GM19467 (cell line): ENCODE results near the gene APOBR.
A peak's percentile ranks its signal among the peaks of the same experiment; 100 is the strongest.
"Not testable (repeated sequence)": the region's sequence is repeated elsewhere in the genome, so short reads cannot be mapped to it uniquely, and the experiment has no call there.

Source experiments
- ATAC-seq: cut with Tn5 transposase; IDR thresholded peaks from one replicate; pipeline ENCODE4 v1.9.1; 2021; ENCODE audit warnings: mild to moderate bottlenecking, moderate library complexity; ENCODE audit not compliant: unreplicated experiment

The APOBR gene, protein sequence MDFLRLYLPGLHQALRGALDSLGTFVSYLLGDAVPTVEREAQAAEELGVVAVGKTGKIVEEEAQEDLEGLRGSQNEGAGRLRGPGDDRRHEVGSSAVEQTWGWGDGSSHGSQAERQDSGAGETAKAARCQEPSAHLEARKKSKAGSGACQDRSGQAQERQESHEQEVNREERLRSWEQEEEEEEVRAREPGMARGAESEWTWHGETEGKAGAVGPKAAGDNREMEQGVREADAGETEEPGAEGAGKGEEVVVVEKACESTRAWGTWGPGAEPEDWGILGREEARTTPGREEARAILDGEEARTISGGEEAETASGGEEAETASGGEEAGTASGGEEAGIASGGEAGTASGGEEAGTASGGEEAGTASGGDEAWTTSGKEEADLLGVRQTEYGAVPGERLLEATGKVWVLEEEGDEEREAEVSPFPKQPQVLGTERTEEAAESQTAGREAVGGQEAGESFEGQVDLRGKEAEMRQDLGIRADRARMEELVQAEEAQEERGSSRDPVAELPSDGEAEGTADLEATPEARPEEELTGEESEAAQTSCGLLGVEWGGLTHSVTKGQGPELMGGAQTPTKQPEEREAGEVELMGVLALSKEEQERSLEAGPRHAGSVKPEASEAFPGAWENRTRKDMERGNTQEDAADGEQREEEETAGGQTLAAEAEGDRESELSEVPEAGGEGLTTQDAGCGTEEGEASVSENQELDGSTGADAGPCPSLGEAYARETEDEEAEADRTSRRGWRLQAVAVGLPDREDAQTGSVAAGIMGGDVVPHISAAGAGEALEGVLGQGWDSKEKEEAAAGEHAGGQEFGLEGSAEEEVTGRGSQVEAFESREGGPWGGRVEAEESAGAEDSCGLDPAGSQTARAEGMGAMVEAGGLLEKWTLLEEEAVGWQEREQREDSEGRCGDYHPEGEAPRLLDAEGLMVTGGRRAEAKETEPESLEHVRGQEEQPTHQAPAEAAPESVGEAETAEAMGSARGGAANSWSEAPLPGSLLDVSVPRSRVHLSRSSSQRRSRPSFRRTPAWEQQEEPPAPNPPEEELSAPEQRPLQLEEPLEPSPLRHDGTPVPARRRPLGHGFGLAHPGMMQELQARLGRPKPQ

DNA sequence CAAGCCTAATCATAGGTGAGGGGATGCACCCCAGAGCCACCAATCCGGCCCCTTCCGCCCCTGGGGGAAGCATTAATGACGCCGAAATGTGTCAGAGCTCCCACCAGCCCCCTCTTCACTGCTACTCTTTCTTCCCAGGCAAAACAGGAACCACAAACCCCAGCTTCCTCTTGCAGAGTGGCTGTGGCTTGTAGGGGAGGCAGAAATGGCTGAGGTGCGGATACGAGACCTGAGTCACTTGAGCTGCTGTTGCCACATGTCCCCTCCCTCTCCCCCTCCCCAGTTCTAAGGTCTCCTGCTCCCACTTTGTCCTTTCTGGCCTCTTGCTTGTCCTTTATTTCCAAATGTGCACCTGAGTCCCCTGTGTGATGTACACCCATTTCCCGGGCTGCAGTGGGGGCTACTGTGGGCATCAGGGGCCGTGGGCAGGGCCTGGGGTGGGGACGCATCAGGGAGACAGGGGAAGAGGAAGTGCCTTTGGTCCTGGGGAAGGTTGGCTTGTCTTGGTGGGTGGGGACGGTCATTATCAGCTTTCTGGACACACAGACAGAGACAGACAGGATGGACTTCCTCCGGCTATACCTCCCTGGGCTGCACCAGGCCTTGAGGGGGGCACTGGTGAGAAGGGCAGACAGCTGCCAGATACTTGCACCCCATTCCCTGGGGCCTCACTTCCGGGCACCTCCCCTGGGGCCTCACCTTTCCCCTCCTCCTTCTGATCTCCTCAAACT lies at the start of gene APOBR:
Gene APOBR, plus strand, starts transcription at position 523 of the 731 bp plus-strand sequence. Its CDS starts 39 bp downstream, at position 562.
- ATAC-seq = peak; percentile 42

DNA sequence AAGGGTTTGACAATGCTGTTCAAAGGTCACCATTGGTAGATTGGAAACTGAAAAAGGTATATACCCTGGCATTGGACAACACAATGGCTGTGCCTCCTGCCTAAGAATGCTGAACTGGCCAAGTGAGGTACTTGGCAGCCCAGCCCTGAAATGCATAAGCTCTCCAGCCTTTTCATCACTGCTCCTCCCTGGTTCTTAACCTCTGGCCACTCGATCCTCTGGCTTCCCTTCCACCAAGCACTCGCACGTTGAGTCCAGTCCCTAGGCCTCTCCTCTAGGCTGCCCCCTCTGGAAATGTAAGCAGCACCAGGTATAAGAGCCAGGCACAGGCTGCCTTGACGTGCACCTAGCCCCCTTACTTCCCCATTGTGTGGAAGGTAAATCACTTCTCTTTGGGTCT lies 48.1 kb upstream of the APOBR start:
- ATAC-seq = not testable (repeated sequence)

DNA sequence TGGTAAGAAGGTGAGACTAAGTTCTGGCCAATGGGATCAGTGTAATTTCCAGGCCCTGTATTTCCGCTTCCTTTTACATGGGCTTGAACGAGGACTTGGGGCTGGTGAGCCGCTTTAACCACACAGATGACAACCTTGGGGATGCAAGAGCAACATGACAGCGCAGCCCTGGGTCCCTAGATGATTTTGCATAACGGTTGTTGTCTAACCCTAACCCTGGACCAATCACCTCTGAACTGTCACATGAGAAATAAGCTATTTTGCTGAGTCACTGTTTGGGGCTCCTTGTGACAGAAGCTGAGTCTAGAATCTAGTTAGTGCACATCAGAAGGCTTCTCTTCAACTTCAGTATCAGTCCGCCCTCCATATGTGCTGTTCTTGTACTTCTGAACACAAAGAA lies 47.4 kb upstream of the APOBR start:
- ATAC-seq = not testable (repeated sequence)

DNA sequence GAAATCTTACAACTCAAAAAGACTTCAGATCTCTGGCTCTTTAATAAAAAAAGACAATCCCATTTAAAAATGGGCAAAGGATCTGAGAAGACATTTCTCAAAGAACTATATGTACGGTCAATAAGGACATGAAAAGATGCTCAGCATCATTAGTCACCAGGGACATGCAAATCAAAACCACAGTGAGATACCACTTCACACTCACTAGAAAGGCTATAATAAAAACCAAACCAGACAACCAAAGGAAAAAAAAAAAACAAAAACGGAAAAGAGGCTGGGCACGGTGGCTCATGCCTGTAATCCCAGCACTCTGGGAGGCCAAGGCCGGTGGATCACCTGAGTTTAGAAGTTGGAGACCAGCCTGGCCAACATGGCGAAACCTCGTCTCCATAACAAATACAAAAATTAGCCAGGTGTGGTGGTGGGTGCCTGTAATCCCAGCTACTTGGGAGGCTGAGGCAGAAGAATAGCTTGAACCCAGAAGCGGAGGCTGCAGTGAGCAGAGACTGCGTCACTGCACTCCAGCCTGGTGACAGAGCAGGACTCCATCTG lies 20.7 kb upstream of the APOBR start:
- no peak for ATAC-seq

DNA sequence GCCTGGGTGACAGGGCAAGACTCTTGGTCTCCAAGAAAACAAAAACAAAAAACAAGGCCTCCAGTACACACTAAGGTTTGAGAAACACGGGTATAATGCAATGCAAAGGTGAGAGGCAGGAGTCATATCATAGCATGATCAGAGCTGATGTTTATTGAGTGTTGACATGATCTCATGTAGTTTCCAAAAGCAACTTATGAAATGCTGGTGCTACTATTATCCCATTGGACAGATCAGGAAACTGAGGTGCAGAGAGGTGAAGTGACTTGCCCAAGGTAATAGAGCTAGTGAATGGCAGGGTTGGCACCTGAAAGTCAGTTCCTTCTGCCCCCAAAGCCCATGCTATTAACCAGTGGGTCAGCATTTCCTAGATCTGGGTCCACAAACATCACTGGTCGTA lies 19.2 kb upstream of the APOBR start:
- no peak for ATAC-seq

DNA sequence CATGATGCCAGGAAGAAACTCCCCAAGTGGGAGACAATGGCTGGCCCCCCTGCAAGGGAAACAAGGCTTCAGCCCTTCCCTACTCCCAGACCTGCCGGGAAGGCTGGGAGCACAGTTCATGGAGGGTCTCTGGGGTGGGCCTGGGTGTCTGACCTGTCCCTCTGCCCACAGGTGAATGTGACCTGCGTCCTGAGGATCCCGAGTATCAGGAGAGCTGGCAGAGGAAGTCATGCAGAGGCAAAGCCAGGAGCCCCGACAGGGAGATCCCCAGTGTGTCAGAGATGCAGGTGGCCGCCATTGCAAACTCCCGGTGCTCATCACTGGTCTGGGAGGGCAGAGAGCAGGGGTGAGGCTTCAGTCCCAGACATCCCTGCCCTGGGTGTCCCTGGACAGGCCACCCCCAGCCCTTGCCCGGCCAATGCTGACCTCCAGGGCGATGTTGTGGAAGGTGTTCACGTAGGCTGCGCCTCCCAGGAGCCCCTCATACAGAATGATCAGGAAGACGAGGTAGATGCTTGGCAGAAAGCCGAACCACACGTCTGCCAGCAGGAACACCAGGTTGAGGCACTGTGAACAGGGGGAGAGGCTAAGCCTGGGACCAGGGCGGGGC lies 17.0 kb upstream of the APOBR start:
- ATAC-seq = no peak

DNA sequence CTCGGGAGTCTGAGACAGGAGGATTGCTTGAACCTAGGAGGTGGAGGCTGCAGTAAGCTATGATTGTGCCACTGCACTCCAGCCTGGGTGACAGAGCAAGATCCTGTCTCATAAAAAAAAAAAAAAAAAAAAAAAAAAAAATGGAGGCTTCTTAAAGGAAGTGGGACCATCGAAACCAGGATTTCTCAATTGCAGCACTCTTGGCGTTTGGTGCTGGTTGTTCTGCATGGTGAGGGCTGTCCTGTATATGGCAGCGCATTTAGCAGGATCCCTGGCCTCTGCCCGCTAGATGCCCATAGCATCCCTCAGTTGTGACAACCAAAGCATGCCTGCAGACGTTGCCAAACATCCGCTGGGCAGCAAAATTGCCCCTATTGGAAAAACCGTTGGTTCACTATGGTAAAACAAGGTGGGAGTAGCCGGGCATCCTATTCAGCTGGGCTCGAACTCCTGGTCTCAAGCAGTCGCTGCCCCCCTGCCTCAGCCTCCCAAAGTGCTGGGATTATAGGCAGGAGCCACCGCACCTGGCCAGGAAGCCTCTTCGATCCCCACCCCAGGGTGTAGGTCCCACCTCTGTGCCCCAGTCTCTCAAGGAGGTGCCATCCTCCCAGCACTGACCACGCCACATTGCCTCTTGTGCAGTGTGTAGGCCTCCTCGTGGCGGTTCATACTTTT lies 15.8 kb upstream of the APOBR start:
- ATAC-seq = no peak

DNA sequence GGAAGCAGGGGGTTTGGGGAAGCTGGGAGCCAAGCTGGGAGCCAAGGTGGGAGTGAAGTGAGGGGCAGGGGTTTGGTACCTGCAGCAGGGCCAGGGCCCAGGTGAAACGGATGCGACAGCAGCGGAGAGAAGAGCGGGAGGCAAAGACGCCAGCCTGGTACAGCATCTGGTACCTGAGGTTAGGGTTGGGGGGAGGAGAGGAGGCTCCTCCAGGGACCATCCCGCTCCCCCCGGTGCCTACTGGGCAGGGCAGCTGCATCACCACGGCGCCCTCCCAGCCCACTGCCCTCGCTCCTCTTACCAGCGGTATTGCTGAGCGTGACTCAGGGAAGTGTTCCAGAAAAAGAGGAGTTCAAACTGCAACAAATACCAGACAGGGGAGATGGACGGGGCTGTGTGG lies 12.4 kb upstream of the APOBR start:
- ATAC-seq = no peak

DNA sequence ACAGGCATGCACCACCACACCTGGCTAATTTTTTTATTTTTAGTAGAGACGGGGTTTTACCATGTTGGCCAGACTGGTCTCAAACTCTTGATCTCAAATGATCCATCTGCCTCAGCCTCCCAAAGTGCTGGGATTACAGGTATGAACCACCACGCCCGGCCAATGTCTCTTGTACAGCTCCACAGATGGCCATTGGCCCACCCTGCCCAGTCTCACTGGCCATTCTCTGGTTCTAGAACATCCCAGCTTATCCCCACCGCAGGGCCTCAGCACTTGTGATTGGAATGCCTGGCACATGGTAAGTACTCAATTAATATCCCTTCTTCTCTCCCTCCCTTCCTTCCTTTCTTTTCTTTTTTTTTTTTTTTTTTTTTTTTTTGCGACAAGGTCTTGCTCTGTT lies 11.1 kb upstream of the APOBR start:
- not testable (repeated sequence) for ATAC-seq

DNA sequence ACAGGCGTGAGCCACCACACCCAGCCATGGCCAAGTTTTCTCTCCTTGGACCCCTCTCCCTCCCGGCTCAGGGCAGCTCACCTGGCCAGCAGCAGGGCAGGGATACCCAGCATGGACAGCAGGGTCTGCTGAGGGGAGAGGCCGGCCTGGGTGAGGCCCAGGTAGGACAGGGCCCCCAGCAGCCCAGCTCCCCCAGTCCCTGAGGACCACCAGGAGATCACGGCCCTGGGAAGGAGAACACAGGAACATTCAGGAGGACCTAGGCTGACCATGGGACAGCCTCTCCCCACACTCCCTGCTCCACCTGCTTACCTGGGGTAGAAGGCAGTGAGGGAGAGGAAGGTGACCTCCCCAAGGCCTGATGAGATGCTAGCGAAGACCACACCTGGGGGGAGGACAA lies 8.2 kb upstream of the APOBR start:
- no peak for ATAC-seq

DNA sequence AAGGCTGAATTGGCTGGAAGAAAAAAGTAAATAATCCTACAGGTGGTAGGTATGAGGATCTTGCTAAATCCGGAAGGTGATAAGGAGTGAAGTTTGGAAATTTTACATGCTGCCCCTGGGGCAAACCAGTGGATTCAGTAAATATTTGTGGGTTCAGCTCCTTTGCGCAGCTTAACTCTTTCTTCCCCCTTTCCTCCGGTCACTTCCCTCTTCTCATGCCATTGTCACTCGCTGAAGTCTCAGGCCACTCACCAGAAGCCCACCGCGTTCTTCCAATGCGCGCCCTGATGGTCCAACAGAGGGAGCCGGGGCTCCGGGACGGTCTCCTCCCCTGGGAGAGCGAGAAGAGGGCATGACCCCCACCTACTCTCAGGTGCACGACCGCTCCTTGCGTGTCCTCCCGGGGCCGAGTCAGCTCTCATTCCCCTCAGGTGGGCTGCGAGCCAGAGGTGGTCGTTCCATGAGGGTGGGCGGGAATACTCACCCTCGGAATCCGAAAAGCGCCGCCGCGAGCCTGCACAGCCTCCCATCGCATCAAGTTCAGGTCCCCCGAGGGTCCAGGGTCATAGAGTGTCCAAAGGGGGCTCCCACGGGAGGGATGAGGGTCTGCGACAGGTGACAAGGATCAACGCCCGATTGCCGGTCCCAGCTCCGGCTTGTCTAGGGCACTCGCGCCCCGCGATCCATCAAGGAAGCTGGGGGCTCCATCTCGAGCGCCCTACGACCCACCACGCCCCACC lies 3.0 kb upstream of the APOBR start:
- ATAC-seq = peak; percentile 6

DNA sequence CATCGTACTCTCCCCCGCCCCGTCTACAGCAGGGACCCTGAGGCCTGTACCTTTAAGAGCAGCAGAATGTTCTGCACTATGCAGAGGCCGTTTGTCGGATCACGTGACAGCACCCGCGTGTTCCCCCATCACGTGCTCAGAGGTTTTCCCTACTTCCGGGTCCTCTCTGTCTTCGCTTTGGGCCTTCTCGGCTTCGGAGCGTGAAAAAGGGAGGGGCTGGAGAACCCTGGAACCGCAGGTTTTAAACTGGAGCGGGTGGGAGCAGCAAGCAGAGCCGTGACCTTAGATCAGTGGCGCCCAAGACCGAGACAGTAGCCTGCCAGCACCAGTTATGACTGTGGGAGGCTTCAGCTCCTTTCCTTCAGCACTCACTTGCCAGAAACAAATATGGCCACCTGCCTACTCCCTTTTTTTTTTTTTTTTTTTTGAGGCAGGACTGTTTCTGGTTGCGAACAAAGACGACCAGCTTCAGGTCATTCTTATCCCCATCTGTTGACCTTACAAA lies 2.4 kb upstream of the APOBR start, which contains the start of gene CLN3:
Gene CLN3, minus strand, starts transcription at position 105 of the 505 bp plus-strand sequence. CDS start 315 bp downstream, outside the sequence.
- peak; percentile 56 for ATAC-seq

DNA sequence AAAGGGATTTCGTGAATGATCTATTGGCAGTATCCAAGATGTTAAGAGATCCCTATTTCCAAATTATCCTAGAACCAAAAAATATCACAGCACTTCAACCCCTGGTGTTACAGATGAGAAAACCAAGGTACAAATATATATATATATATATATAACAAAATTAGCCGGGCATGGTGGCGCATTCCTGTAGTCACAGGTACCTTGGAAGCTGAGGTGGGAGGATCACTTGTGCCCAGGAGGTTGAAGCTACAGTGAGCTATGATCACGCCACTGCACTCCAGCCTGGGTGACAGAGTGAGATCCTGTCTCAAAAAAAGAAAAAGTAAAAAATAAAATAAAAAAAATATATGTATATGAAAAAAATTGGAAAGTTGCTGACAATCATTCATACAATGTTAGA lies 1.9 kb upstream of the APOBR start:
- ATAC-seq = no peak

DNA sequence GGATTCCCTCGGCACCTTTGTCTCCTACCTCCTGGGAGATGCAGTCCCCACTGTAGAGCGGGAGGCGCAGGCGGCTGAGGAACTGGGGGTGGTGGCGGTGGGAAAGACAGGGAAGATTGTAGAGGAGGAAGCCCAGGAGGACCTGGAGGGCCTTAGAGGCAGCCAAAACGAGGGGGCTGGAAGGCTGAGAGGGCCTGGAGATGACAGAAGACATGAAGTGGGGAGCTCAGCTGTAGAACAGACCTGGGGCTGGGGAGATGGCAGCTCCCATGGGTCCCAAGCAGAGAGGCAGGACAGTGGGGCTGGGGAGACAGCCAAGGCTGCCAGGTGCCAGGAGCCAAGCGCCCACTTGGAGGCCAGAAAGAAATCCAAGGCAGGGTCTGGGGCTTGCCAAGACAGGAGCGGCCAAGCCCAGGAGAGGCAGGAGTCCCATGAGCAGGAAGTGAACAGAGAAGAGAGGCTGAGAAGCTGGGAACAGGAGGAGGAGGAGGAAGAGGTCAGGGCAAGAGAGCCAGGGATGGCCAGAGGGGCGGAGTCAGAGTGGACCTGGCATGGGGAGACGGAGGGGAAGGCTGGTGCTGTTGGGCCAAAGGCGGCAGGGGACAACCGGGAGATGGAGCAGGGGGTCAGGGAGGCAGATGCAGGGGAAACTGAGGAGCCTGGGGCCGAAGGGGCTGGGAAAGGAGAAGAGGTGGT lies 803 bp downstream of the APOBR start:
- ATAC-seq = no peak

DNA sequence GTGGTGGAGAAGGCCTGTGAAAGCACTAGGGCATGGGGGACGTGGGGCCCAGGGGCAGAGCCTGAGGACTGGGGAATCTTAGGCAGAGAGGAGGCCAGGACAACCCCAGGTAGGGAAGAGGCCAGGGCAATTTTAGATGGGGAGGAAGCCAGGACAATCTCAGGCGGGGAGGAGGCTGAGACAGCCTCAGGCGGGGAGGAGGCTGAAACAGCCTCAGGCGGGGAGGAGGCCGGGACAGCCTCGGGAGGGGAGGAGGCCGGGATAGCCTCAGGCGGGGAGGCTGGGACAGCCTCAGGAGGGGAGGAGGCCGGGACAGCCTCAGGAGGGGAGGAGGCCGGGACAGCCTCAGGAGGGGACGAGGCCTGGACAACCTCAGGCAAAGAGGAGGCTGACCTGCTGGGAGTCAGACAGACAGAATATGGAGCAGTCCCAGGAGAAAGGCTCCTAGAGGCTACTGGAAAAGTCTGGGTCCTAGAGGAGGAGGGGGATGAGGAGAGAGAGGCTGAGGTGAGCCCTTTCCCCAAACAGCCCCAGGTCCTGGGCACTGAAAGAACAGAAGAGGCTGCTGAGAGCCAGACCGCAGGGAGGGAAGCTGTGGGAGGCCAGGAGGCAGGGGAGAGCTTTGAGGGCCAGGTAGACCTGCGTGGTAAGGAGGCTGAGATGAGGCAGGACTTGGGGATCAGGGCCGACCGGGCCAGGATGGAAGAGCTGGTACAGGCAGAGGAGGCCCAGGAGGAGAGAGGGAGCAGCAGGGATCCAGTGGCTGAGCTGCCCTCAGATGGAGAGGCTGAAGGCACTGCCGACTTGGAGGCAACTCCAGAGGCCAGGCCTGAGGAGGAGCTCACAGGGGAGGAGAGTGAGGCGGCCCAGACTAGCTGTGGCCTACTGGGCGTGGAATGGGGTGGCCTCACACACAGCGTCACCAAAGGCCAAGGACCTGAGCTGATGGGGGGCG lies 1.6 kb downstream of the APOBR start:
- ATAC-seq = no peak

DNA sequence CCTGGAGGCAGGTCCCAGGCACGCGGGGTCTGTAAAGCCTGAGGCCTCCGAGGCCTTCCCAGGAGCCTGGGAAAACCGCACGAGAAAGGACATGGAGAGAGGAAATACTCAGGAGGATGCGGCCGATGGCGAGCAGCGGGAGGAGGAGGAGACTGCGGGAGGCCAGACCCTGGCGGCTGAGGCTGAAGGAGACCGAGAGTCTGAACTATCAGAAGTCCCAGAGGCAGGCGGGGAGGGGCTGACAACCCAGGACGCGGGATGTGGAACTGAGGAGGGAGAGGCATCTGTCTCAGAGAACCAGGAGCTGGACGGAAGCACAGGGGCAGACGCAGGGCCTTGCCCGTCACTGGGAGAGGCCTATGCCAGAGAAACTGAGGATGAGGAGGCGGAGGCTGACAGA lies 2.4 kb downstream of the APOBR start:
- no peak for ATAC-seq

DNA sequence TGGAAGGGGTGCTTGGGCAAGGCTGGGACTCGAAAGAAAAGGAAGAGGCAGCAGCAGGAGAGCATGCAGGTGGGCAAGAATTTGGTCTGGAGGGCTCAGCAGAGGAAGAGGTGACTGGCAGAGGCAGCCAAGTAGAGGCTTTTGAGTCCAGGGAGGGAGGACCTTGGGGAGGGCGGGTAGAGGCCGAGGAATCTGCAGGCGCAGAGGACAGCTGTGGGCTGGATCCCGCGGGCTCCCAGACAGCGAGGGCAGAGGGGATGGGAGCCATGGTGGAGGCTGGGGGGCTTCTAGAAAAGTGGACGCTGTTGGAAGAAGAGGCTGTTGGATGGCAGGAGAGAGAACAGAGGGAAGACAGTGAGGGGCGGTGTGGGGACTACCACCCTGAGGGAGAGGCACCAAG lies 2.9 kb downstream of the APOBR start:
- ATAC-seq = no peak
